H9 (cell line): ENCODE measurements around the gene TRABD. TPM values are rescaled to one million over a fixed set of nuclear protein-coding genes. Genes with fewer than 3 reads are reported as not detected.

Source experiments
- DNase-seq: peaks from one replicate; pipeline ENCODE4 v3.0.0-alpha.2; 2017
- H2AFZ ChIP-seq: one replicate; pipeline ENCODE4 v1.6.1; 2013; ENCODE audit warnings: mild to moderate bottlenecking, low read length, control low read depth, moderate library complexity
- H2AK5ac ChIP-seq: 2 replicates; pipeline ENCODE4 v1.6.1; 2013; ENCODE audit warnings: low read length, control low read depth, mixed read lengths; ENCODE audit not compliant: insufficient read length
- H2BK120ac ChIP-seq: one replicate; pipeline ENCODE4 v1.6.1; 2013; ENCODE audit warnings: low read depth, mild to moderate bottlenecking, low read length, control low read depth, inconsistent platforms; ENCODE audit not compliant: poor library complexity, severe bottlenecking
- H2BK12ac ChIP-seq: 2 replicates; pipeline ENCODE4 v1.6.1; 2013; ENCODE audit warnings: low read length, control low read depth, mixed read lengths, low read depth; ENCODE audit not compliant: insufficient read length
- H2BK15ac ChIP-seq: 2 replicates; pipeline ENCODE4 v1.6.1; 2013; ENCODE audit warnings: low read depth, low read length, control low read depth
- H2BK20ac ChIP-seq: one replicate; pipeline ENCODE4 v1.6.1; 2013; ENCODE audit warnings: low read depth, mild to moderate bottlenecking, low read length, control low read depth, inconsistent platforms; ENCODE audit not compliant: poor library complexity, severe bottlenecking
- H2BK5ac ChIP-seq: 2 replicates; pipeline ENCODE4 v1.6.1; 2013; ENCODE audit warnings: low read length, control low read depth, mixed read lengths; ENCODE audit not compliant: insufficient read length
- H3K14ac ChIP-seq: 2 replicates; pipeline ENCODE4 v1.6.1; 2013; ENCODE audit warnings: low read length, control low read depth; ENCODE audit not compliant: insufficient read depth
- H3K18ac ChIP-seq: 2 replicates; pipeline ENCODE4 v1.6.1; 2013; ENCODE audit warnings: low read depth, mild to moderate bottlenecking, mixed read lengths, low read length, control low read depth; ENCODE audit not compliant: insufficient read length
- H3K23ac ChIP-seq: 2 replicates; pipeline ENCODE4 v1.6.1; 2013; ENCODE audit warnings: low read length, control low read depth, mixed read lengths, low read depth; ENCODE audit not compliant: insufficient read length
- H3K23me2 ChIP-seq: 2 replicates; pipeline ENCODE4 v1.6.1; 2013; ENCODE audit warnings: low read depth, mild to moderate bottlenecking, mixed read lengths, low read length, control low read depth; ENCODE audit not compliant: insufficient read length, poor library complexity, severe bottlenecking
- H3K27ac ChIP-seq: 2 replicates; pipeline ENCODE4 v1.5.1; 2013; ENCODE audit warnings: low read length, control low read depth, mixed read lengths, low read depth; ENCODE audit not compliant: insufficient read length
- H3K27me3 ChIP-seq: 2 replicates; pipeline ENCODE4 v1.6.1; 2013; ENCODE audit warnings: low read length, control low read depth, inconsistent platforms; ENCODE audit not compliant: insufficient read depth
- H3K4ac ChIP-seq: 2 replicates; pipeline ENCODE4 v1.6.1; 2013; ENCODE audit warnings: low read depth, mild to moderate bottlenecking, control low read depth, inconsistent platforms, low read length, moderate library complexity
- H3K4me1 ChIP-seq: 2 replicates; pipeline ENCODE4 v1.6.1; 2013; ENCODE audit warnings: low read length, control low read depth, inconsistent platforms; ENCODE audit not compliant: insufficient read depth
- H3K4me2 ChIP-seq: 2 replicates; pipeline ENCODE4 v1.6.1; 2013; ENCODE audit warnings: low read length, control low read depth, mixed read lengths; ENCODE audit not compliant: insufficient read length, insufficient read depth
- H3K56ac ChIP-seq: 2 replicates; pipeline ENCODE4 v1.6.1; 2013; ENCODE audit warnings: low read depth, mild to moderate bottlenecking, mixed read lengths, low read length, control low read depth; ENCODE audit not compliant: insufficient read length
- H3K79me1 ChIP-seq: 2 replicates; pipeline ENCODE4 v1.6.1; 2013; ENCODE audit warnings: low read depth, mild to moderate bottlenecking, moderate library complexity, low read length, control low read depth, inconsistent platforms; ENCODE audit not compliant: insufficient read depth, poor library complexity, severe bottlenecking
- H3K79me2 ChIP-seq: 2 replicates; pipeline ENCODE4 v1.6.1; 2013; ENCODE audit warnings: low read length, control low read depth, inconsistent platforms; ENCODE audit not compliant: insufficient read depth
- H3K9ac ChIP-seq: 2 replicates; pipeline ENCODE4 v1.6.1; 2013; ENCODE audit warnings: low read length, control low read depth, mixed read lengths; ENCODE audit not compliant: insufficient read length; ENCODE audit errors: extremely low read depth
- H3K9me3 ChIP-seq: one replicate; pipeline ENCODE4 v1.6.1; 2013; ENCODE audit warnings: low read depth, low read length, inconsistent platforms; ENCODE audit not compliant: control insufficient read depth
- H3T11ph ChIP-seq: one replicate; pipeline ENCODE4 v1.6.1; 2013; ENCODE audit warnings: mild to moderate bottlenecking, low read length, control low read depth, inconsistent platforms
- H4K20me1 ChIP-seq: one replicate; pipeline ENCODE4 v1.6.1; 2013; ENCODE audit not compliant: control insufficient read depth, insufficient read length, insufficient read depth
- H4K5ac ChIP-seq: 2 replicates; pipeline ENCODE4 v1.6.1; 2013; ENCODE audit warnings: low read depth, mild to moderate bottlenecking, mixed read lengths, low read length, control low read depth; ENCODE audit not compliant: insufficient read length
- H4K8ac ChIP-seq: replicated peaks from 2 replicates; pipeline ENCODE4 v1.6.1; 2013; ENCODE audit warnings: low read length, control low read depth, mixed read lengths, low read depth; ENCODE audit not compliant: insufficient read length
- H4K91ac ChIP-seq: 2 replicates; pipeline ENCODE4 v1.6.1; 2013; ENCODE audit warnings: low read depth, mild to moderate bottlenecking, moderate library complexity, mixed read lengths, low read length, control low read depth; ENCODE audit not compliant: insufficient read length
- H3K27ac Mint-ChIP-seq, 3 experiments: 2 replicates in 2 of 3; 3 replicates in 1 of 3; pipeline ENCODE4 v1.8.0; 2020 to 2021; ENCODE audit warnings: mixed read lengths in 3 of 3, mild to moderate bottlenecking in 1 of 3, moderate library complexity in 1 of 3
- H3K27me3 Mint-ChIP-seq: 2 replicates; pipeline ENCODE4 v1.8.0; 2021; ENCODE audit warnings: low read depth, mild to moderate bottlenecking, moderate library complexity, mixed read lengths
- H3K36me3 Mint-ChIP-seq, 3 experiments: 2 replicates in 2 of 3; 3 replicates in 1 of 3; pipeline ENCODE4 v1.8.0; 2020 to 2021; ENCODE audit warnings: low read depth in 3 of 3, mixed read lengths in 3 of 3; ENCODE audit not compliant: insufficient read depth in 1 of 3
- H3K4me1 Mint-ChIP-seq, 2 experiments: 2 replicates each; pipeline ENCODE4 v1.8.0; 2020; ENCODE audit warnings: mixed read lengths in 2 of 2
- H3K4me3 Mint-ChIP-seq, 2 experiments: 2 replicates in 1 of 2; 3 replicates in 1 of 2; pipeline ENCODE4 v1.8.0; 2020 to 2021; ENCODE audit warnings: mild to moderate bottlenecking in 2 of 2, mixed read lengths in 2 of 2, moderate library complexity in 1 of 2
- H3K9me3 Mint-ChIP-seq, 2 experiments: 2 replicates in 1 of 2; 3 replicates in 1 of 2; pipeline ENCODE4 v1.8.0; 2020; ENCODE audit warnings: mild to moderate bottlenecking in 2 of 2, mixed read lengths in 2 of 2, moderate library complexity in 1 of 2
- CTCF ChIP-seq: fragments of 200-600 bp; sonication (generic); conservative IDR thresholded peaks from 3 replicates; pipeline ENCODE4 v1.8.0; 2021; ENCODE audit warnings: antibody characterized with exemption, mild to moderate bottlenecking
- WGBS: extraction: QIAGEN DNeasy Blood & Tissue Kit; methylation state at CpG from one replicate; pipeline ENCODE4 v1.1.7; 2013; ENCODE audit warnings: missing lambda C conversion rate, low lambda C conversion rate, mixed read lengths; ENCODE audit not compliant: insufficient read length; ENCODE audit errors: extremely low coverage; 5-methylcytosine and 5-hydroxymethylcytosine counted together
- total RNA-seq: library from RNA; stranded (reverse); gene quantifications from 2 replicates; pipeline ENCODE4 v1.2.1, GENCODE V29; 2021

The TRABD gene
- total RNA-seq, 1 experiment from 2014 or later: 47.8 TPM

- no peak overlapping the region for H2BK5ac ChIP-seq
- no peak overlapping the region for H4K8ac ChIP-seq
- no peaks in the 10 kb centered on the region for H3K4me1 ChIP-seq
- H3K79me1 ChIP-seq: no peaks in the 10 kb centered on the region
- no peak for DNase-seq
- H3K27me3 Mint-ChIP-seq: no peaks in the 10 kb centered on the region
- H3K23me2 ChIP-seq: peaks cover 13% of the 10 kb centered on the region
- TF ChIP-seq CTCF: no peak
- H3K4me1 Mint-ChIP-seq: peaks cover 12 to 17% of the 10 kb centered on the region in 2 experiments
- no peak overlapping the region for H4K91ac ChIP-seq
- H3K14ac ChIP-seq: no peak overlapping the region
- peaks cover 3% of the 10 kb centered on the region for H4K20me1 ChIP-seq
- no peaks in the 10 kb centered on the region for H3K27me3 ChIP-seq
- H2AFZ ChIP-seq: no peak overlapping the region
- no peak overlapping the region for H2BK12ac ChIP-seq
- H3K36me3 Mint-ChIP-seq: peaks cover 16 to 40% (median 35%) of the 10 kb centered on the region in 3 experiments
- H3K9me3 ChIP-seq: no peaks in the 10 kb centered on the region
- H3K18ac ChIP-seq: no peak overlapping the region
- no CpG with 5 or more reads among the region's 13 CpGs for WGBS
- no peak overlapping the region for H2BK120ac ChIP-seq
- peak overlapping the region in 1 of 3 experiments; percentile 89; a peak in 1 of 7 replicates for H3K27ac Mint-ChIP-seq
- no peak overlapping the region for H3K4ac ChIP-seq
- H3K4me3 Mint-ChIP-seq: peak overlapping the region; percentile 72 to 86
- no peak overlapping the region for H3K9ac ChIP-seq
- H3K79me2 ChIP-seq: no peaks in the 10 kb centered on the region; the same call in 1 of the 2 replicates
- no peak overlapping the region for H3K27ac ChIP-seq
- H4K5ac ChIP-seq: no peak overlapping the region
- peak overlapping the region; percentile 54 for H3K4me2 ChIP-seq
- no peak overlapping the region for H3K23ac ChIP-seq
- no peak overlapping the region for H2BK15ac ChIP-seq
- H3K56ac ChIP-seq: no peak overlapping the region
- peaks cover 5 to 6% of the 10 kb centered on the region in 2 experiments; a peak in 3 of 5 replicates for H3K9me3 Mint-ChIP-seq
- H2AK5ac ChIP-seq: no peak overlapping the region
- no peak overlapping the region for H3T11ph ChIP-seq
- H2BK20ac ChIP-seq: no peak overlapping the region
These were observed 16.5 kb downstream of the TRABD start for GRCh38 chr22:50202130-50202666.
